Fibroblast of lung (primary cell): Measurements from ENCODE around the gene KCNMA1.

Source experiments
- EZH2 ChIP-seq: IDR thresholded peaks from 2 replicates; pipeline ENCODE4 v1.5.1; 2012; ENCODE audit warnings: low read length, control low read depth, mild to moderate bottlenecking; ENCODE audit errors: missing control alignments
- TF ChIP-seq, protein P1 (sequence below), 2 donors: IDR thresholded peaks in 1 of 2; conservative IDR thresholded peaks in 1 of 2; 1 replicate in 1 of 2; 2 replicates in 1 of 2; pipeline ENCODE4 v1.5.1; 2011 to 2012; ENCODE audit warnings: low read length in 2 of 2, control low read depth in 1 of 2, inconsistent platforms in 1 of 2, low read depth in 1 of 2, mild to moderate bottlenecking in 1 of 2

DNA sequence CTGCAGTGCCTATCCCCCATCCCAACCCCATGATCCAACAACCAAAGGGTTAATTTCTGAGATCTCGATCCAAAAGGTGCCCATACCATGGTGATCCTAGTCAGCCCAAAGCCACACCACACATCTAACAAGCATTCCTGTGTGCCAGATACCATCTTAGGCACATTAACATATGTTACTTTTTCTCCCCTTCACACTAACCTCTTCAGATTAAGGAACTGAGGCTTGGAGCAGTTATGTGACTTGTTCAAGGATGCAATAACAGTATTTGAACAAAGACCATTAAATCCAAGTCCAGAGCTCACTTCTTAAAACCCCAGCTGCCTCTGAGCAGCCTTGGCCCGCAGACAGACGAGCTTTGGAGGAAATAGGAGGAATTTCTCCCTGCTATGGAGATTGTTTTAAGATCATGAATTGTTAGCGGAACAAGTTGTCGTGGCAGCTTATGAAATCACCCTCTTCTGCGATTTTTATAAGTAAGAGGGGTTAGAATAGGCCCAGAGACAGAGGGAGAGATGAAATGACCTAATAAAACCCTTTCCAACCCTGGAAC lies 327.2 kb downstream of the KCNMA1 start:
- TF ChIP-seq, protein P1, sequence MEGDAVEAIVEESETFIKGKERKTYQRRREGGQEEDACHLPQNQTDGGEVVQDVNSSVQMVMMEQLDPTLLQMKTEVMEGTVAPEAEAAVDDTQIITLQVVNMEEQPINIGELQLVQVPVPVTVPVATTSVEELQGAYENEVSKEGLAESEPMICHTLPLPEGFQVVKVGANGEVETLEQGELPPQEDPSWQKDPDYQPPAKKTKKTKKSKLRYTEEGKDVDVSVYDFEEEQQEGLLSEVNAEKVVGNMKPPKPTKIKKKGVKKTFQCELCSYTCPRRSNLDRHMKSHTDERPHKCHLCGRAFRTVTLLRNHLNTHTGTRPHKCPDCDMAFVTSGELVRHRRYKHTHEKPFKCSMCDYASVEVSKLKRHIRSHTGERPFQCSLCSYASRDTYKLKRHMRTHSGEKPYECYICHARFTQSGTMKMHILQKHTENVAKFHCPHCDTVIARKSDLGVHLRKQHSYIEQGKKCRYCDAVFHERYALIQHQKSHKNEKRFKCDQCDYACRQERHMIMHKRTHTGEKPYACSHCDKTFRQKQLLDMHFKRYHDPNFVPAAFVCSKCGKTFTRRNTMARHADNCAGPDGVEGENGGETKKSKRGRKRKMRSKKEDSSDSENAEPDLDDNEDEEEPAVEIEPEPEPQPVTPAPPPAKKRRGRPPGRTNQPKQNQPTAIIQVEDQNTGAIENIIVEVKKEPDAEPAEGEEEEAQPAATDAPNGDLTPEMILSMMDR (conservative IDR thresholded peaks at IDR 0.05 in 1 of 2, IDR thresholded peaks at IDR 0.05 in 1 of 2; ENCODE audit: low read depth in 1 of 2, low read length in 2 of 2) = no peak
- TF ChIP-seq EZH2 = no peak
